RWPE1 (cell line): ENCODE data around the gene VTI1A.

Source experiments
- CTCF ChIA-PET: fragments of 350-600 bp; sonication (Branson Sonifier 250); formaldehyde crosslinking; extraction: SDS; loops from one replicate; lab custom pipeline; 2021; lab: Yijun Ruan, JAX
- POLR2A ChIA-PET: fragments of 400-600 bp; formaldehyde crosslinking; extraction: SDS; loops from one replicate; lab custom pipeline; 2020; ENCODE audit warnings: antibody characterized with exemption; ENCODE audit not compliant: low non-redundant PET; lab: Yijun Ruan, JAX
- DNase-seq: peaks from one replicate; pipeline ENCODE4 v3.0.0; 2012; ENCODE audit warnings: low spot score
- H3K27ac ChIP-seq: fragments of 450-650 bp; 2 replicates; pipeline ENCODE4 v1.5.1; 2017
- TF ChIP-seq, protein P1 (sequence below): fragments of 450-650 bp; conservative IDR thresholded peaks from 2 replicates; pipeline ENCODE4 v1.5.1; 2017; ENCODE audit warnings: low read depth, mild to moderate bottlenecking

VTI1A gene

GRCh38 chr10:112507988-112508387 is 61.0 kb downstream of the VTI1A start:
- H3K27ac ChIP-seq: no peak overlapping the region
- DNase-seq: no peak
- CTCF ChIA-PET: interaction anchor here (0.7 kb wide), 1 partner anchor 24 kb away, joined by 3 read pairs; no protein-coding TSS in a partner anchor
- POLR2A ChIA-PET: no interaction called here
- TF ChIP-seq, protein P1, sequence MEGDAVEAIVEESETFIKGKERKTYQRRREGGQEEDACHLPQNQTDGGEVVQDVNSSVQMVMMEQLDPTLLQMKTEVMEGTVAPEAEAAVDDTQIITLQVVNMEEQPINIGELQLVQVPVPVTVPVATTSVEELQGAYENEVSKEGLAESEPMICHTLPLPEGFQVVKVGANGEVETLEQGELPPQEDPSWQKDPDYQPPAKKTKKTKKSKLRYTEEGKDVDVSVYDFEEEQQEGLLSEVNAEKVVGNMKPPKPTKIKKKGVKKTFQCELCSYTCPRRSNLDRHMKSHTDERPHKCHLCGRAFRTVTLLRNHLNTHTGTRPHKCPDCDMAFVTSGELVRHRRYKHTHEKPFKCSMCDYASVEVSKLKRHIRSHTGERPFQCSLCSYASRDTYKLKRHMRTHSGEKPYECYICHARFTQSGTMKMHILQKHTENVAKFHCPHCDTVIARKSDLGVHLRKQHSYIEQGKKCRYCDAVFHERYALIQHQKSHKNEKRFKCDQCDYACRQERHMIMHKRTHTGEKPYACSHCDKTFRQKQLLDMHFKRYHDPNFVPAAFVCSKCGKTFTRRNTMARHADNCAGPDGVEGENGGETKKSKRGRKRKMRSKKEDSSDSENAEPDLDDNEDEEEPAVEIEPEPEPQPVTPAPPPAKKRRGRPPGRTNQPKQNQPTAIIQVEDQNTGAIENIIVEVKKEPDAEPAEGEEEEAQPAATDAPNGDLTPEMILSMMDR: no peak

DNA sequence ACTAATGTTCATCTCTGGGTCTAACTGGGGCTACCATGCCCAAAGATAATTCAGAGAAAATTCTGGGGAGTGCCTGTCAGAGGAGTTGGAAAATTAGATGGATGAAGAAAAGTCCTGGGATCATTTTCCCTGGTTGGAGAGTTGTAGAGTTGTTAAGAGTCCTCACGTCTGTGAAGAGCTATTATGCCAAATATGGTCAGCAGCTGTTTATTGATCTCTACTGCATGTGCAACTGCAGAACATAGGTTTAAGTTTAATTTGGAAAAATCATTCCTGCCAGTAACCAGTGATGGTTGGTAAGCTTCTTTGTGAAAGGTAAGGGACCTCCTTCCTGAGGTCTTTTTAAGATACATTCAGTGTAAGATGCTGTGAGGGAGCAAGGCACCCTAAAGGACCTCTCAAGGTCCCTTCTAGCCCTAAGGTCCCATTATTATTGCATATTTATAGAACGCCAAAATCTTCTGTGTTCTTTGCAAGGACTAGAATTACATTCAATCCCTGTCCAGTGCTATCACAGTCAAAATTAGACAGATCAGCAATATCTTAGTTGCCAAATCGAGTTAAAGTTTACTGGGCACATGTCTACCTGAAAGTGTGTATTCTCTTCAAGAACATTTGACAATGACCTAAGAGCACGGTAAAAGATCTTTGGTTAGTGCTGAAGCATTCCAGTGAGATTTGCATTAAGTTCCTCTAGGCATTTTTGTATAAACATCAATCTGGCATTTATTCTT is 62.7 kb downstream of the VTI1A start:
- TF ChIP-seq, protein P1: no peak
- POLR2A ChIA-PET: no interaction called here
- DNase-seq: no peak
- CTCF ChIA-PET: no interaction called here
- no peak overlapping the region for H3K27ac ChIP-seq

- POLR2A ChIA-PET: no interaction called here
Observed at GRCh38 chr10:112510384-112510783, 63.4 kb downstream of the VTI1A start.

GRCh38 chr10:112512294-112512693 is 65.3 kb downstream of the VTI1A start:
- DNase-seq: no peak
- no peak overlapping the region for H3K27ac ChIP-seq
- ChIA-PET CTCF (interaction anchor here (0.7 kb wide), 1 partner anchor 873 kb away, joined by 3 read pairs; no protein-coding TSS in a partner anchor), POLR2A (no interaction called here)
- TF ChIP-seq, protein P1: no peak

More at GRCh38 chr10:112510384-112510783, 63.4 kb downstream of the VTI1A start:
- no peak overlapping the region for H3K27ac ChIP-seq
- TF ChIP-seq, protein P1: no peak
- no peak for DNase-seq
- CTCF ChIA-PET: interaction anchor here (0.7 kb wide), 2 partner anchors 10 to 617 kb away, joined by 3 read pairs; no protein-coding TSS in a partner anchor

- no peak overlapping the region for H3K27ac ChIP-seq
- DNase-seq: no peak
- TF ChIP-seq, protein P1: no peak
- ChIA-PET CTCF (no interaction called here), POLR2A (no interaction called here)
Observed at GRCh38 chr10:112515126-112515525, 68.1 kb downstream of the VTI1A start.

- ChIA-PET POLR2A (no interaction called here), CTCF (no interaction called here)
- no peak for DNase-seq
- TF ChIP-seq, protein P1: no peak
- no peak overlapping the region for H3K27ac ChIP-seq
Observed at GRCh38 chr10:112515852-112516251, 68.8 kb downstream of the VTI1A start.
